ENCODE measurements around the gene HCAR3. TPM values are rescaled to one million over a fixed set of nuclear protein-coding genes. Genes with fewer than 3 reads are reported as not detected.
"Not testable (repeated sequence)": the region's sequence is repeated elsewhere in the genome, so short reads cannot be mapped to it uniquely, and the experiment has no call there.

The HCAR3 gene
- total RNA-seq, 1 experiment from 2014 or later, result not detected

GRCh38 chr12:122684297-122684813 lies 32.3 kb downstream of the HCAR3 start (continued):
- TF ChIP-seq E2F4 (CRISPR knock-in tag; IDR thresholded peaks at IDR 0.05; ENCODE audit: borderline replicate concordance, low read depth), result no peak

- TF ChIP-seq CREM (CRISPR knock-in tag; IDR thresholded peaks at IDR 0.05) (no peak), MAX (CRISPR knock-in tag; IDR thresholded peaks at IDR 0.05) (no peak), ZNF416 (CRISPR knock-in tag; IDR thresholded peaks at IDR 0.05) (no peak), ZNF232 (CRISPR knock-in tag; IDR thresholded peaks at IDR 0.05) (no peak), ATF6 (CRISPR knock-in tag; IDR thresholded peaks at IDR 0.05) (no peak), HMGA2 (CRISPR knock-in tag; IDR thresholded peaks at IDR 0.05) (no peak), ZNF138 (CRISPR knock-in tag; conservative IDR thresholded peaks at IDR 0.05) (no peak), MYBL2 (CRISPR knock-in tag; IDR thresholded peaks at IDR 0.05) (no peak), ELF4 (CRISPR knock-in tag; IDR thresholded peaks at IDR 0.05; ENCODE audit: low read depth) (no peak), ATF3 (CRISPR knock-in tag; conservative IDR thresholded peaks at IDR 0.05) (no peak), PRRX2 (CRISPR knock-in tag; IDR thresholded peaks at IDR 0.05) (no peak), E2F4 (CRISPR knock-in tag; IDR thresholded peaks at IDR 0.05; ENCODE audit: borderline replicate concordance, low read depth) (no peak), PRDM15 (CRISPR knock-in tag; IDR thresholded peaks at IDR 0.05) (no peak), FOXK1 (CRISPR knock-in tag; IDR thresholded peaks at IDR 0.05) (no peak), ATF1 (CRISPR knock-in tag; IDR thresholded peaks at IDR 0.05) (no peak), ZNF512 (CRISPR knock-in tag; IDR thresholded peaks at IDR 0.05; ENCODE audit: borderline replicate concordance) (no peak), NFYB (CRISPR knock-in tag; conservative IDR thresholded peaks at IDR 0.05; ENCODE audit: low read depth) (no peak)
- CTCF ChIA-PET, result no interaction called here
- Mint-ChIP-seq H3K36me3 (0 out of 2 replicates have a peak, but pooled peaks cover 2% of the 10 kb centered on the region), H3K27ac (no peak overlapping the region), H3K9me3 (peaks cover 5% of the 10 kb centered on the region), H3K4me1 (no peaks in the 10 kb centered on the region; the same call in 1 of the 2 replicates), H3K27me3 (ENCODE audit: low read depth) (peaks cover 41% of the 10 kb centered on the region), H3K4me3 (no peak overlapping the region)
- DNase-seq (ENCODE audit: low spot score) (no peak), ATAC-seq (no peak)
- POLR2A ChIA-PET, result no interaction called here
Measured at GRCh38 chr12:122681814-122682213, 34.8 kb downstream of the HCAR3 start.

GRCh38 chr12:122680989-122681388 lies 35.6 kb downstream of the HCAR3 start:
- H3K9me3 Mint-ChIP-seq; POLR2A ChIA-PET; H3K4me1 Mint-ChIP-seq; CTCF ChIA-PET; H3K4me3 Mint-ChIP-seq; DNase-seq (ENCODE audit: low spot score); H3K27ac Mint-ChIP-seq; ATAC-seq; H3K36me3 Mint-ChIP-seq: not testable (repeated sequence)
- H3K27me3 Mint-ChIP-seq (ENCODE audit: low read depth), result peaks cover 33% of the 10 kb centered on the region

GRCh38 chr12:122676781-122677180 lies 39.8 kb downstream of the HCAR3 start:
- H3K4me3 Mint-ChIP-seq; POLR2A ChIA-PET; H3K27ac Mint-ChIP-seq; H3K27me3 Mint-ChIP-seq (ENCODE audit: low read depth); H3K9me3 Mint-ChIP-seq; H3K36me3 Mint-ChIP-seq; H3K4me1 Mint-ChIP-seq; DNase-seq (ENCODE audit: low spot score); ATAC-seq: not testable (repeated sequence)
- CTCF ChIA-PET, result interaction anchor here (0.6 kb wide), 1 partner anchor 9 kb away, joined by 4 read pairs; no protein-coding TSS in a partner anchor

GRCh38 chr12:122676015-122676414 lies 40.6 kb downstream of the HCAR3 start:
- H3K27me3 Mint-ChIP-seq (ENCODE audit: low read depth); ATAC-seq; DNase-seq (ENCODE audit: low spot score); POLR2A ChIA-PET; H3K36me3 Mint-ChIP-seq; H3K4me3 Mint-ChIP-seq; CTCF ChIA-PET; H3K27ac Mint-ChIP-seq; H3K9me3 Mint-ChIP-seq; H3K4me1 Mint-ChIP-seq: not testable (repeated sequence)

All from WTC11 (cell line).